Uterus (tissue), 2 donors: ENCODE measurements around the gene GALNT13.

Experiments used
- POLR2A ChIP-seq, 2 donors: fragments of 450-650 bp; IDR thresholded peaks; one replicate each; pipeline ENCODE4 v1.6.1; 2016; ENCODE audit warnings: antibody characterized with exemption in 2 of 2, mild to moderate bottlenecking in 1 of 2, moderate library complexity in 1 of 2
- TF ChIP-seq, protein P1 (sequence below), 4 experiments: fragments of 200-600 bp in 2 of 4; fragments of 450-650 bp in 2 of 4; sonication (generic) in 2 of 4; IDR thresholded peaks; one replicate each; pipeline ENCODE4 v1.5.1; 2016 to 2019; ENCODE audit warnings: antibody characterized with exemption in 4 of 4, mild to moderate bottlenecking in 2 of 4, moderate library complexity in 1 of 4

DNA sequence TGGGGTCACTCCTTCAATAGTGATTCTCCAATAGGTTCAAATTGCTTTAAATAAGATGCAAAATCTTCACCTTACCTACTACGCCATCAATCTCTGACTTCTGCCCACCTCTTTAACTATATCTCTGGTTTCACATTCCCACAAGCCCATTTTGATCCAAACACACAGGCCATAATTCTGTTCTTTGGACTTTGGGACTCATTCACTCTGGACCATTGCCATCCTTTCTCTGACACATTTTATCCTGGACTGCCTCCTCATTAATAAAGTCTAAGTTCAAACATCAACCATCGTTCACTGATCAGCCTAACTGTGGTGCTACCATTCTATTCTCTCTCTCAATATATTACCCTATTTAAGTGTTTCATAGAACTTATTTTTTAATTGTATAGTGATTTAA, 332.2 kb downstream of the GALNT13 start:
- no peak for TF ChIP-seq POLR2A (IDR thresholded peaks at IDR 0.05)
- TF ChIP-seq, protein P1, sequence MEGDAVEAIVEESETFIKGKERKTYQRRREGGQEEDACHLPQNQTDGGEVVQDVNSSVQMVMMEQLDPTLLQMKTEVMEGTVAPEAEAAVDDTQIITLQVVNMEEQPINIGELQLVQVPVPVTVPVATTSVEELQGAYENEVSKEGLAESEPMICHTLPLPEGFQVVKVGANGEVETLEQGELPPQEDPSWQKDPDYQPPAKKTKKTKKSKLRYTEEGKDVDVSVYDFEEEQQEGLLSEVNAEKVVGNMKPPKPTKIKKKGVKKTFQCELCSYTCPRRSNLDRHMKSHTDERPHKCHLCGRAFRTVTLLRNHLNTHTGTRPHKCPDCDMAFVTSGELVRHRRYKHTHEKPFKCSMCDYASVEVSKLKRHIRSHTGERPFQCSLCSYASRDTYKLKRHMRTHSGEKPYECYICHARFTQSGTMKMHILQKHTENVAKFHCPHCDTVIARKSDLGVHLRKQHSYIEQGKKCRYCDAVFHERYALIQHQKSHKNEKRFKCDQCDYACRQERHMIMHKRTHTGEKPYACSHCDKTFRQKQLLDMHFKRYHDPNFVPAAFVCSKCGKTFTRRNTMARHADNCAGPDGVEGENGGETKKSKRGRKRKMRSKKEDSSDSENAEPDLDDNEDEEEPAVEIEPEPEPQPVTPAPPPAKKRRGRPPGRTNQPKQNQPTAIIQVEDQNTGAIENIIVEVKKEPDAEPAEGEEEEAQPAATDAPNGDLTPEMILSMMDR (IDR thresholded peaks at IDR 0.05) = no peak
